ENCODE measurements around the gene RABL2B.
A peak's percentile ranks its signal among the peaks of the same experiment; 100 is the strongest.

The RABL2B gene

GRCh38 chr22:50734343-50734771 lies 49.1 kb downstream of the RABL2B start:
- no peak overlapping the region for H3K27ac ChIP-seq
- TF ChIP-seq CTCF (conservative IDR thresholded peaks at IDR 0.05), result no peak

GRCh38 chr22:50733521-50734342 lies 49.7 kb downstream of the RABL2B start:
- no peak overlapping the region for H3K27ac ChIP-seq
- TF ChIP-seq ZFX (IDR thresholded peaks at IDR 0.05) (no peak), CTCF (conservative IDR thresholded peaks at IDR 0.05) (no peak)

- TF ChIP-seq ZFX (IDR thresholded peaks at IDR 0.05) (no peak), CTCF (conservative IDR thresholded peaks at IDR 0.05) (no peak)
- H3K27ac ChIP-seq, result no peak overlapping the region
These were observed 50.8 kb downstream of the RABL2B start for GRCh38 chr22:50732681-50733080.

GRCh38 chr22:50731811-50732624 lies 51.4 kb downstream of the RABL2B start:
- 0 out of 2 replicates have a peak overlapping the region, but pooled peaks have one; percentile 9 for H3K27ac ChIP-seq
- TF ChIP-seq ZFX (IDR thresholded peaks at IDR 0.05) (no peak), CTCF (conservative IDR thresholded peaks at IDR 0.05) (peak; percentile 96)

- no peak for TF ChIP-seq CTCF (conservative IDR thresholded peaks at IDR 0.05)
- no peak for TF ChIP-seq ZFX (IDR thresholded peaks at IDR 0.05)
- no peak overlapping the region for H3K27ac ChIP-seq
These were observed 52.3 kb downstream of the RABL2B start for GRCh38 chr22:50730941-50731661.

- no peak overlapping the region for H3K27ac ChIP-seq
- TF ChIP-seq ZFX (IDR thresholded peaks at IDR 0.05) (no peak), CTCF (conservative IDR thresholded peaks at IDR 0.05) (no peak)
These were observed 53.2 kb downstream of the RABL2B start for GRCh38 chr22:50730013-50730891.
